Measurements from ENCODE around the gene GALNT16.

GALNT16 gene

DNA sequence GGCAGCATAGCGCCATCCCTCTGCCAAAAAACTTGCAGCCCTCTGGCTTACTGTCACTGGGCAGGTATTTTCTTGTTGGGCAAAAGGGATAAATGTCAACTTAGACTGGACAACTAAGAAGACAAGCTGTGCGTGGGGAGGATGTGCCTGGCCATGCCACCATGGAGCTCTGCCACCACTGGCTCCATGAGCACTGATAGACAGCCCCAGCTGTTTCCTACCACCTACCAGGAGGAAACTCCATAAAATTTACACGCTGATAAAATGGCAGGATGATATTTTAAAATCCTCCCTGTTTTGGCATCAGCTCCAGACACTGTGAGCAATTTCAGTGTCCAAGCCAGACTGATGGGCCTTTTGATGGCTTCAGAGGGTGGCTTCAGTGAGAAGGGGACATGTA is 7.1 kb upstream of the GALNT16 start:
- DNase-seq (ENCODE audit: low read depth), result no peak
- TF ChIP-seq, protein P1, sequence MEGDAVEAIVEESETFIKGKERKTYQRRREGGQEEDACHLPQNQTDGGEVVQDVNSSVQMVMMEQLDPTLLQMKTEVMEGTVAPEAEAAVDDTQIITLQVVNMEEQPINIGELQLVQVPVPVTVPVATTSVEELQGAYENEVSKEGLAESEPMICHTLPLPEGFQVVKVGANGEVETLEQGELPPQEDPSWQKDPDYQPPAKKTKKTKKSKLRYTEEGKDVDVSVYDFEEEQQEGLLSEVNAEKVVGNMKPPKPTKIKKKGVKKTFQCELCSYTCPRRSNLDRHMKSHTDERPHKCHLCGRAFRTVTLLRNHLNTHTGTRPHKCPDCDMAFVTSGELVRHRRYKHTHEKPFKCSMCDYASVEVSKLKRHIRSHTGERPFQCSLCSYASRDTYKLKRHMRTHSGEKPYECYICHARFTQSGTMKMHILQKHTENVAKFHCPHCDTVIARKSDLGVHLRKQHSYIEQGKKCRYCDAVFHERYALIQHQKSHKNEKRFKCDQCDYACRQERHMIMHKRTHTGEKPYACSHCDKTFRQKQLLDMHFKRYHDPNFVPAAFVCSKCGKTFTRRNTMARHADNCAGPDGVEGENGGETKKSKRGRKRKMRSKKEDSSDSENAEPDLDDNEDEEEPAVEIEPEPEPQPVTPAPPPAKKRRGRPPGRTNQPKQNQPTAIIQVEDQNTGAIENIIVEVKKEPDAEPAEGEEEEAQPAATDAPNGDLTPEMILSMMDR (conservative IDR thresholded peaks at IDR 0.05; ENCODE audit: low read length), result no peak
- no peak overlapping the region for H3K4me3 ChIP-seq (ENCODE audit: low read length)

DNA sequence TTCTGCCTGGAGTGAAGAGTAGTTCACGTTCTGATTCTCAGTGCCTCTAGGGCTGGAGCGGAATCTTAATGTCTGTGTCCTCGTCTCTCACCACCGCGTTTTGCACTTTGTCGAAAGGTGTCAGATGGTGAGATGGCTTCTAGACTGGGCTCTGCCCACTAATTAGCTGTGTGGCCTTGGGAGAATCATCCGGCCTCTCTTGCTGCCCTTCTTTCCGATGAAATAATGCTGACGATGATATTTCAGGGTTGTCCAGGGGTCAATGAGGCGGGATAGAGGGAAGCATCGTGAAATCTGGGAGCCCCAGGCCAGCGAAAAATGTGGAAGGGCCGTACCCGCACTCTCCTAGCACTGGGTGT is 811 bp upstream of the GALNT16 start:
- DNase-seq (ENCODE audit: low read depth), result no peak
- peak overlapping the region; percentile 64 for H3K4me3 ChIP-seq (ENCODE audit: low read length)
- TF ChIP-seq, protein P1 (conservative IDR thresholded peaks at IDR 0.05; ENCODE audit: low read length), result no peak

DNA sequence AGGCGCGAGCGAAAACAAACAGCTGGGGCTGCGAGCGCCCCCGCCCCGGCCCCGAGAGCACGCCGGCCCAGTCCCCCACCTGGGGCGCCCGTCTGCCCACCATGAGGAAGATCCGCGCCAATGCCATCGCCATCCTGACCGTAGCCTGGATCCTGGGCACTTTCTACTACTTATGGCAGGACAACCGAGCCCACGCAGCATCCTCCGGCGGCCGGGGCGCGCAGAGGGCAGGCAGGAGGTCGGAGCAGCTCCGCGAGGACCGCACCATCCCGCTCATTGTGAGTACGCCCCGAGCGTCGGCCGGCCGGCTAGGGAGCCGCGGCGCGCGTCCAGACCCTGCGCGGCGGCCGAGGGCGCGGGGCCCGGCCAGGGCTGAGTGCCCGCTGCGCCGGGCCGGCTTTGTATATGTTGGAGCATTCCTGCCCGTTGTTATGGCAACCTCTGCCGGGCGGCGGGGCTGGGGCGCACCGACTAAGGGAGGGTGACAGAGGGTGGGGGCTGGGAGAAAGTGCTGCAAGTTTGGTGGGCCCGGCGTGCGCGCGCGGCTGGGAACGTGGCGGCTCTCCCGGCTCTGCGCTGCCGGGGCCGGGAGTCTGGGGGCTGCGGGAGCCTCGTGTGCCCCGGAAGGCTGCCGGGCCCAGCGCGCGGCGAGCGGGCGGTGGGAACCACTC is 367 bp downstream of the GALNT16 start:
- TF ChIP-seq, protein P1 (conservative IDR thresholded peaks at IDR 0.05; ENCODE audit: low read length), result no peak
- peak overlapping the region; percentile 64 for H3K4me3 ChIP-seq (ENCODE audit: low read length)
- no peak for DNase-seq (ENCODE audit: low read depth)

DNA sequence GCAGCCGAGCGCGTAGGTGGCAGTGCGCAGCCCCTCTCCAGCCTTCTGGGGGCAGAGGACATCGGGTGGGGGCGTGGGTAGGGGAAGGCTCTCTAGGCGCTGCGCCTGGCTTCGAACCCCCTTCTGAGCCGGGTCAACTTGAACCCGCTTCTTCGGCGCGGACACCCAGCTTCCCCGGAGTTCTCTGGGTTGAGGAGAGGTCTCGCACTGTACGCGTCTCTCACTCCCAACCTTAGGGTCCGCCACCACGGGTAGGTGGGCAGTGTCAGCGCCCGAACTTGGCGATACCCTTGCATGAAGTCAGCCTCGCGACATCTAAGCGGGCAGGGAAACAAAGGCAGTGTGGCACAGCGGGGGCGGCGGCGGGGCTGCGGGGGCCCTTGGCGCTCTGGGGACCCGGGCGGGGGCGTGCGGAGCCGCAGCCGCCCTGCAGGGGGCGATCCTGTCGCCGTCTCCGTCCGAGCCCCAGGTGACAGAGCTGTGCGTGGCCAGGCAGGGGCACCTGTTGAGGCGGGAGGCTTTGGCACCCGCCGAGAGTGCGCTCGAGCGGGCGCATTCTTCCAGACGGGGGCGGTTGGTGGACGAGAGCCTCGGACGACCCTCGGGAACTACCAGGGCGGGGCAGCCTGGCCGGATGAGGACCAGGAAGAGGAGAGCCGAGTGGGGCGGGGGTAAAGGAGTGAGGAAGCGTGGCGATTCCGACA is 1.1 kb downstream of the GALNT16 start:
- DNase-seq (ENCODE audit: low read depth), result no peak
- TF ChIP-seq, protein P1 (conservative IDR thresholded peaks at IDR 0.05; ENCODE audit: low read length), result peak; percentile 28
- peak overlapping the region; percentile 64 for H3K4me3 ChIP-seq (ENCODE audit: low read length)

DNA sequence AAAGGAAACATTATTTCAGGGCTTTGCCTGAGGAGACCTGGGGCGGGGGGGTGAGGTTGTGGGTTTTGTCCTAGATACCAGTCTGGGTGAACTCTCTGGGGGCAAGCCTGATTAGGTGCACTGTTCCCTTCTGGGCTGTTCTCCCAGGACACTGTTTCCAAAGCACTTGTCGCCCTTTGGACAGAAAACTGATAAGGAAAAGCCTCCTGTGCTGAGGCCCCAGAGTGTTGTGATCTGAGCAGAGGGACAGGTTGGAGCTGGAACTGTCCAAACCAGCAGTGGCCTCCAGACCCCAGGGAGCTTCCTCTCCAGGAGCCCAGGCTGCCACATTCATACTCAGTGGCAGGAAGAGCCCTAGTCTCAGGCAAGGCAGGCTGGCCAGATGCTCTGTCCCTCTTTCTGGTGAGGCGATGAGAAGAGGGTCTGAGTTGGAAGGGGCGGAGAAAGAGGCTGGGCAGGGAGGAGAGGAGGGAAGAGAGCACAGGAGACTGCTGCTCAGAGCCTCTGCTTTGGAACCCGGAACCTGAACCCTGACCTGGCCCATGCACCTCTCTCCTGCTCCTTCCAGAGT is 1.9 kb downstream of the GALNT16 start:
- H3K4me3 ChIP-seq (ENCODE audit: low read length), result no peak overlapping the region
- TF ChIP-seq, protein P1 (conservative IDR thresholded peaks at IDR 0.05; ENCODE audit: low read length), result no peak
- DNase-seq (ENCODE audit: low read depth), result no peak

DNA sequence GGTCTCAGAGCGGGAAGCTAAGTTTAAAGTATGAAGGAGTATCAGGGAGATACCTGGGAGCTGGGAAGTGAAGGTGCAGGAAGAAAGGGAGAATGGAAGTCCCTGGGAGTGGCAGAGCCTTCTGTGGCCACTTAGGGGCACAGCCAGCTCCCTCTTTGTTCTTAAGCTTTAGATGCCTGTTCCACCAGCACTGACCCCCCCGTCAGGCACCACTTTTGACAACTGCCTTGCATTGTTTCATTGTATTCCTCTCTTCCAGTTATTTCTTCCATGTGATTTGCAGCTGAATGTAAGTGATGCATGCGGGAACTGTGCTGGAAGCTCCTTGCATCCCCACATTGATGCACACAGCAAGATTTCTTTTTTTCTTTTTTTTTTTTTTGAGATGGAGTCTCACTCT is 2.6 kb downstream of the GALNT16 start:
- TF ChIP-seq, protein P1 (conservative IDR thresholded peaks at IDR 0.05; ENCODE audit: low read length), result no peak
- DNase-seq (ENCODE audit: low read depth), result no peak

DNA sequence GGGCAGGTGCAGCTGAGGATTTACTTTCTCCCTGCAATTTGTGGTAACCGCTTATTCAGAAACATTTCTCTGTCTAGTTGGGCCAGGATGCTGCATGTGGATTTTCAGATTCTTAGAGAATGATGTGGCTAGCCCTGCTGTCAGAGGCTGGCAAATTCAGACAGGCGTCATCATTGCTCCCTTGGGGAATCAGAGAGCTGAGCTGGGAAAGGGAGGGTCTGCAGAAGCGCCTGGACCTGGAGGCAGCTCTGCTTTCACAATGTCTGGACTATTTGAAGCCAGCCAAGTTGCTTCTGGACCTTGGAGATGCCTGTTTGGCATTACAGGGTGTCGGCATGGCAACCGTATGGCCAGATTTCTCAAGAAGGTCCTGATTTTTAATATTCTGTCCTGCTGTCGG is 3.4 kb downstream of the GALNT16 start:
- peak overlapping the region; percentile 29 for H3K4me3 ChIP-seq (ENCODE audit: low read length)
- DNase-seq (ENCODE audit: low read depth), result peak; percentile 99
- TF ChIP-seq, protein P1 (conservative IDR thresholded peaks at IDR 0.05; ENCODE audit: low read length), result no peak

More for the DNA sequence above, 2.6 kb downstream of the GALNT16 start:
- no peak overlapping the region for H3K4me3 ChIP-seq (ENCODE audit: low read length)

Data from AG10803 (cell line).